Keratinocyte (primary cell): ENCODE results near the gene PAX7. TPM values are rescaled to one million over a fixed set of nuclear protein-coding genes. Genes with fewer than 3 reads are reported as not detected.

ENCODE experiments used
- DNase-seq: peaks from one replicate; pipeline ENCODE4 v3.0.0-alpha.2; 2011; ENCODE audit warnings: low read depth, missing footprints, low spot score
- FAIRE-seq: peaks from 2 replicates; lab custom pipeline; 2011; peaks lifted over from hg19 to GRCh38; lab: Jason Lieb, UNC
- H2AFZ ChIP-seq: 2 replicates; pipeline ENCODE4 v1.6.0; 2012; ENCODE audit warnings: low read length, control low read depth, inconsistent platforms; ENCODE audit not compliant: control insufficient read depth
- H3K27ac ChIP-seq: 2 replicates; pipeline ENCODE4 v1.5.1; 2011; ENCODE audit warnings: low read length; ENCODE audit not compliant: control insufficient read depth, insufficient read depth
- H3K27me3 ChIP-seq: 3 replicates; pipeline ENCODE4 v1.6.0; 2011; ENCODE audit warnings: low read length; ENCODE audit not compliant: control insufficient read depth, insufficient read depth; ENCODE audit errors: extremely low read depth
- H3K36me3 ChIP-seq, 2 experiments: 2 replicates in 1 of 2; 3 replicates in 1 of 2; pipeline ENCODE4 v1.5.1; 2011; ENCODE audit warnings: low read length in 2 of 2, mild to moderate bottlenecking in 1 of 2; ENCODE audit not compliant: control insufficient read depth in 2 of 2, insufficient read depth in 2 of 2; ENCODE audit errors: extremely low read depth in 1 of 2
- H3K4me1 ChIP-seq: 3 replicates; pipeline ENCODE4 v1.5.1; 2011; ENCODE audit warnings: low read length; ENCODE audit not compliant: control insufficient read depth, insufficient read depth; ENCODE audit errors: extremely low read depth
- H3K4me2 ChIP-seq: 3 replicates; pipeline ENCODE4 v1.6.0; 2011; ENCODE audit warnings: low read depth, low read length; ENCODE audit not compliant: control insufficient read depth, insufficient read depth; ENCODE audit errors: extremely low read depth
- H3K4me3 ChIP-seq, 3 experiments: fragments of 200-600 bp in 1 of 3; sonication (generic) in 1 of 3; 2 replicates in 2 of 3; 3 replicates in 1 of 3; pipeline ENCODE4 v1.5.1; 2011 to 2016; ENCODE audit warnings: low read length in 3 of 3, mild to moderate bottlenecking in 3 of 3, control low read depth in 2 of 3, inconsistent platforms in 1 of 3, low read depth in 1 of 3, mixed read lengths in 1 of 3, mixed run types in 1 of 3, moderate library complexity in 1 of 3; ENCODE audit not compliant: control insufficient read depth in 2 of 3, insufficient read depth in 2 of 3; ENCODE audit errors: extremely low read depth in 1 of 3
- H3K79me2 ChIP-seq: 2 replicates; pipeline ENCODE4 v1.6.0; 2012; ENCODE audit warnings: low read length; ENCODE audit not compliant: control insufficient read depth, insufficient read depth
- H3K9ac ChIP-seq: 3 replicates; pipeline ENCODE4 v1.6.0; 2011; ENCODE audit warnings: low read length; ENCODE audit not compliant: control insufficient read depth, insufficient read depth; ENCODE audit errors: extremely low read depth
- H3K9me1 ChIP-seq: 3 replicates; pipeline ENCODE4 v1.6.0; 2011; ENCODE audit warnings: low read length; ENCODE audit not compliant: control insufficient read depth, insufficient read depth; ENCODE audit errors: extremely low read depth
- H3K9me3 ChIP-seq: 2 replicates; pipeline ENCODE4 v1.5.1; 2012; ENCODE audit warnings: low read depth, low read length; ENCODE audit not compliant: control insufficient read depth
- H4K20me1 ChIP-seq: 3 replicates; pipeline ENCODE4 v1.6.0; 2011; ENCODE audit warnings: low read length; ENCODE audit not compliant: control insufficient read depth, insufficient read depth; ENCODE audit errors: extremely low read depth
- EZH2 ChIP-seq: IDR thresholded peaks from one replicate; pipeline ENCODE4 v1.6.1; 2012; ENCODE audit warnings: inconsistent platforms, mild to moderate bottlenecking, low read length, moderate library complexity
- dilution Hi-C: fragments of 300-500 bp; cut with MboI; formaldehyde crosslinking; loops from one replicate; pipeline ENCODE4 v1.7.0; 2020; ENCODE audit warnings: low sequenced_read_pairs; ENCODE audit not compliant: extremely low pct_ligation_motif_present
- polyA plus RNA-seq, 5 experiments: library from polyadenylated mRNA; depleted of rRNA in 3 of 5; stranded (reverse) in 3 of 5; stranded (forward) in 1 of 5; unstranded in 1 of 5; fragments of >200 nt; gene quantifications; 1 replicate in 1 of 5; 2 replicates in 3 of 5; 3 replicates in 1 of 5; pipeline versions ENCODE4 v1.2.1 to v1.2.3, GENCODE V29; 2011 to 2012; ENCODE audit warnings: missing spikeins in 2 of 5, low read depth in 1 of 5, low replicate concordance in 1 of 5
- TF ChIP-seq, protein P1 (sequence below), 3 experiments: IDR thresholded peaks in 1 of 3; conservative IDR thresholded peaks in 1 of 3; optimal IDR thresholded peaks in 1 of 3; 2 replicates in 2 of 3; 3 replicates in 1 of 3; pipeline versions ENCODE3 to v1.5.1; 2011; ENCODE audit warnings: low read length in 3 of 3, mild to moderate bottlenecking in 3 of 3, moderate library complexity in 2 of 3, control low read depth in 1 of 3, inconsistent platforms in 1 of 3; ENCODE audit not compliant: insufficient read depth in 2 of 3; ENCODE audit errors: extremely low read depth in 1 of 3

PAX7 gene
- polyA plus RNA-seq, 1 donor (not counting 4 experiments of a cell fraction or from before 2014, with no cell fraction given), result not detected

- Histone ChIP-seq H3K9me1 (no peaks in the 10 kb centered on the region), H3K27me3 (peaks cover 48% of the 10 kb centered on the region), H3K9ac (no peak overlapping the region), H3K79me2 (no peaks in the 10 kb centered on the region), H3K27ac (no peak overlapping the region), H3K4me2 (no peak overlapping the region), H4K20me1 (no peaks in the 10 kb centered on the region), H3K4me1 (no peaks in the 10 kb centered on the region), H2AFZ (no peak overlapping the region), H3K4me3 (no peak overlapping the region), H3K9me3 (no peaks in the 10 kb centered on the region), H3K36me3 (no peaks in the 10 kb centered on the region)
- dilution Hi-C loops, result no loop called here
- DNase-seq, result no peak
- FAIRE-seq, result no peak
- TF ChIP-seq EZH2, result no peak
- TF ChIP-seq, protein P1, sequence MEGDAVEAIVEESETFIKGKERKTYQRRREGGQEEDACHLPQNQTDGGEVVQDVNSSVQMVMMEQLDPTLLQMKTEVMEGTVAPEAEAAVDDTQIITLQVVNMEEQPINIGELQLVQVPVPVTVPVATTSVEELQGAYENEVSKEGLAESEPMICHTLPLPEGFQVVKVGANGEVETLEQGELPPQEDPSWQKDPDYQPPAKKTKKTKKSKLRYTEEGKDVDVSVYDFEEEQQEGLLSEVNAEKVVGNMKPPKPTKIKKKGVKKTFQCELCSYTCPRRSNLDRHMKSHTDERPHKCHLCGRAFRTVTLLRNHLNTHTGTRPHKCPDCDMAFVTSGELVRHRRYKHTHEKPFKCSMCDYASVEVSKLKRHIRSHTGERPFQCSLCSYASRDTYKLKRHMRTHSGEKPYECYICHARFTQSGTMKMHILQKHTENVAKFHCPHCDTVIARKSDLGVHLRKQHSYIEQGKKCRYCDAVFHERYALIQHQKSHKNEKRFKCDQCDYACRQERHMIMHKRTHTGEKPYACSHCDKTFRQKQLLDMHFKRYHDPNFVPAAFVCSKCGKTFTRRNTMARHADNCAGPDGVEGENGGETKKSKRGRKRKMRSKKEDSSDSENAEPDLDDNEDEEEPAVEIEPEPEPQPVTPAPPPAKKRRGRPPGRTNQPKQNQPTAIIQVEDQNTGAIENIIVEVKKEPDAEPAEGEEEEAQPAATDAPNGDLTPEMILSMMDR (optimal IDR thresholded peaks at IDR 0.05 in 1 of 3, IDR thresholded peaks at IDR 0.05 in 1 of 3, conservative IDR thresholded peaks at IDR 0.05 in 1 of 3; ENCODE audit: extremely low read depth in 1 of 3, insufficient read depth in 2 of 3, low read length in 3 of 3), result no peak
Measured at GRCh38 chr1:18721041-18721440, 90.4 kb downstream of the PAX7 start.

GRCh38 chr1:18721776-18722175 lies 91.1 kb downstream of the PAX7 start:
- Histone ChIP-seq H3K9me1 (no peaks in the 10 kb centered on the region), H3K27me3 (peaks cover 45% of the 10 kb centered on the region), H3K4me2 (no peak overlapping the region), H4K20me1 (no peaks in the 10 kb centered on the region), H3K79me2 (no peaks in the 10 kb centered on the region), H3K36me3 (no peaks in the 10 kb centered on the region), H3K4me1 (no peaks in the 10 kb centered on the region), H3K9me3 (no peaks in the 10 kb centered on the region), H3K9ac (no peak overlapping the region), H2AFZ (no peak overlapping the region), H3K27ac (no peak overlapping the region), H3K4me3 (no peak overlapping the region)
- DNase-seq (no peak), FAIRE-seq (no peak)
- no peak for TF ChIP-seq EZH2
- TF ChIP-seq, protein P1 (optimal IDR thresholded peaks at IDR 0.05 in 1 of 3, IDR thresholded peaks at IDR 0.05 in 1 of 3, conservative IDR thresholded peaks at IDR 0.05 in 1 of 3; ENCODE audit: extremely low read depth in 1 of 3, insufficient read depth in 2 of 3, low read length in 3 of 3), result no peak
- dilution Hi-C loops, result no loop called here
